Ovary (tissue), 3 donors: ENCODE data around the gene C1D.

Experiments used
- CTCF ChIP-seq, 3 donors: fragments of 450-650 bp in 2 of 3; fragments of 200-600 bp in 1 of 3; IDR thresholded peaks; one replicate each; pipeline versions ENCODE4 v1.5.1 to v1.8.0; 2016 to 2022; ENCODE audit warnings: antibody characterized with exemption in 3 of 3, mild to moderate bottlenecking in 1 of 3
- EP300 ChIP-seq: sonication (generic); formaldehyde crosslinking; IDR thresholded peaks from one replicate; pipeline ENCODE4 v1.6.1; 2017; ENCODE audit warnings: antibody characterized with exemption
- POLR2A ChIP-seq: fragments of 450-650 bp; IDR thresholded peaks from one replicate; pipeline ENCODE4 v1.6.1; 2017; ENCODE audit warnings: antibody characterized with exemption, mild to moderate bottlenecking, moderate library complexity
- donor health status: DM: no; HTN: no; CAD: no.

DNA sequence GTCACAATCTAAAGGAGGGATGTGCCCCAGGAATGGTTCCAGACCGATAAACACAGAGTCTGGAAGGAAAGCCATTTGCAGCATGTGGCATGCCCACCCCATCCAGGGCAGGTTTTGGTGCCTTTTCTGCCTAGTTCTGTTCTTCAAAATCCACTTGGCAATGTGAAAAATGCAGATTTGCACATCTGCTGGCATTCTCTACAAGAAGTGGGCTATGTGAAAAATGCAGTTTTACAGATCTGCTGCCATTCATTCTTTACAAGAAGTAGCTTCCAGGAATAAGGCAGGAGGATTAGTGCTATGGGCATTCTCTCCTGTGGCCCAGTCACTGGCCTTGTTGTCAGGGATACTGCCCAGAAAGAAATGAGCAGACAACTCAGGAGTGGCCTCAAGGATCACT, 68.1 kb downstream of the C1D start:
- TF ChIP-seq POLR2A: no peak
- TF ChIP-seq EP300: no peak
- no peak for TF ChIP-seq CTCF (IDR thresholded peaks at IDR 0.05)
